ENCODE results near the gene UBASH3B. TPM values are rescaled to one million over a fixed set of nuclear protein-coding genes. Genes with fewer than 3 reads are reported as not detected.
"Not testable (repeated sequence)": the region's sequence is repeated elsewhere in the genome, so short reads cannot be mapped to it uniquely, and the experiment has no call there.

The UBASH3B gene
- total RNA-seq, 4 donors from 2014 or later, result 9.9 to 36.3 (median 24.3) TPM

DNA sequence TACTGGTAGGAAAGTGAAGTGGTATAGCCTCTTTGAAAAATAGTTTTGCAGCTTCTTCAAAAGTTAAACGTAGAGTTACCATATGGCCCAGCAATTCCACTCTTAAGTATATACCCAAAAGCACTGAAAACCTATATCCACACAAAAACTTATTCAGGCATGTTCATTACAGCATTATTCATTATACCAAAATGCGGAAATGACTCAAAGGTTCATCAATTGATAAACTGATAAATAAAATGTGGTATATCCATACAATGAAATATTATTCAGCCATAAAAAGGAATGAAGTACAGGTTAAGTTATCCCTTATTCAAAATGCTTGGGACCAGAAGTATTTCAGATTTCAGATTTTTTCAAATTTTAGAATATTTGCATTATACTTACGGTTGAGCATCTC is 35.8 kb upstream of the UBASH3B start:
- no peak for DNase-seq (ENCODE audit: low spot score)
- TF ChIP-seq, protein P1, sequence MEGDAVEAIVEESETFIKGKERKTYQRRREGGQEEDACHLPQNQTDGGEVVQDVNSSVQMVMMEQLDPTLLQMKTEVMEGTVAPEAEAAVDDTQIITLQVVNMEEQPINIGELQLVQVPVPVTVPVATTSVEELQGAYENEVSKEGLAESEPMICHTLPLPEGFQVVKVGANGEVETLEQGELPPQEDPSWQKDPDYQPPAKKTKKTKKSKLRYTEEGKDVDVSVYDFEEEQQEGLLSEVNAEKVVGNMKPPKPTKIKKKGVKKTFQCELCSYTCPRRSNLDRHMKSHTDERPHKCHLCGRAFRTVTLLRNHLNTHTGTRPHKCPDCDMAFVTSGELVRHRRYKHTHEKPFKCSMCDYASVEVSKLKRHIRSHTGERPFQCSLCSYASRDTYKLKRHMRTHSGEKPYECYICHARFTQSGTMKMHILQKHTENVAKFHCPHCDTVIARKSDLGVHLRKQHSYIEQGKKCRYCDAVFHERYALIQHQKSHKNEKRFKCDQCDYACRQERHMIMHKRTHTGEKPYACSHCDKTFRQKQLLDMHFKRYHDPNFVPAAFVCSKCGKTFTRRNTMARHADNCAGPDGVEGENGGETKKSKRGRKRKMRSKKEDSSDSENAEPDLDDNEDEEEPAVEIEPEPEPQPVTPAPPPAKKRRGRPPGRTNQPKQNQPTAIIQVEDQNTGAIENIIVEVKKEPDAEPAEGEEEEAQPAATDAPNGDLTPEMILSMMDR (IDR thresholded peaks at IDR 0.05), result no peak

DNA sequence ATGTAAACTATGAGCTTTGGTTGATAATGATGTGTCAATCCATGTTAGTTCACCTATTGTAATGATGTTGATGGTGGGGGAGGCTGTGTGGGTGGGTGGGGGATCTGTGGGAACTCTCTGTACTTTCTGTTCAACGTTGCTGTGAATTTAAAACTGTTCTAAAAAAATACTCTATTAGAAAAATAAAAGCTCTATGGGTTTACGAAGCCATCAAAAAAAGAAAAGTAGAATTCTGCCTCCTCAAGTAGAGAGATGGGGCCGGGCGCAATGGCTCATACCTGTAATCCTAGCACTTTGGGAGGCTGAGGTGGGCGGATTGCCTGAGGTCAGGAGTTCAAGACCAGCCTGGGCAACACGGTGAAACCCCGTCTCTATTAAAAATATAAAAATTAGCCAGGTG is 30.0 kb upstream of the UBASH3B start:
- not testable (repeated sequence) for DNase-seq (ENCODE audit: low spot score); ATAC-seq (ENCODE audit: low FRiP score)

More for the DNA sequence above, 35.8 kb upstream of the UBASH3B start:
- no peak for ATAC-seq (ENCODE audit: low FRiP score)

GRCh38 chr11:122625976-122626665 is 29.4 kb upstream of the UBASH3B start:
- TF ChIP-seq, protein P1 (IDR thresholded peaks at IDR 0.05), result no peak
- DNase-seq (ENCODE audit: low spot score) (no peak), ATAC-seq (ENCODE audit: low FRiP score) (no peak)

DNA sequence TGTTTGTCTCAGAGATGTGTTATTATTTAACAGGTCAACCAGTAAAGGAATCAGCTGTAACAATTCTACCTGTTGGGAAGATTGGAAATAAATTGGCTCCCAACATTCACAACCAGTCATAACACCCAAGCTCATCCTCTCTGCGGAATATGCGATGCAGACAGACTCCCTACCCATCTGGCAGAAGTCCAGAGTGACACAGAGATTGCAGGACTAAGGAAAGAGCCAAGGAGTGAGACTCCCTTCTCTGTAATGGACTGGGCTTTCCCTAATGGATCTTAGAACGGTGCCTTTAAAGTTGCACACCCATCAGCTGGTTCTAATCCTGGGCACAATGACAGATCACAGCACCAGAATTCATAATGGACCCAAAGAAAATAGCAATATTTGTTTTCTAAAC is 27.8 kb upstream of the UBASH3B start:
- no peak for DNase-seq (ENCODE audit: low spot score)

GRCh38 chr11:122628810-122629555 is 26.5 kb upstream of the UBASH3B start:
- TF ChIP-seq, protein P1 (IDR thresholded peaks at IDR 0.05), result peak in 1 of 3 donors; percentile 16
- ATAC-seq (ENCODE audit: low FRiP score) (peak; percentile 54), DNase-seq (ENCODE audit: low spot score) (no peak)

More for the DNA sequence above, 27.8 kb upstream of the UBASH3B start:
- no peak for ATAC-seq (ENCODE audit: low FRiP score)
- TF ChIP-seq, protein P1 (IDR thresholded peaks at IDR 0.05), result no peak

DNA sequence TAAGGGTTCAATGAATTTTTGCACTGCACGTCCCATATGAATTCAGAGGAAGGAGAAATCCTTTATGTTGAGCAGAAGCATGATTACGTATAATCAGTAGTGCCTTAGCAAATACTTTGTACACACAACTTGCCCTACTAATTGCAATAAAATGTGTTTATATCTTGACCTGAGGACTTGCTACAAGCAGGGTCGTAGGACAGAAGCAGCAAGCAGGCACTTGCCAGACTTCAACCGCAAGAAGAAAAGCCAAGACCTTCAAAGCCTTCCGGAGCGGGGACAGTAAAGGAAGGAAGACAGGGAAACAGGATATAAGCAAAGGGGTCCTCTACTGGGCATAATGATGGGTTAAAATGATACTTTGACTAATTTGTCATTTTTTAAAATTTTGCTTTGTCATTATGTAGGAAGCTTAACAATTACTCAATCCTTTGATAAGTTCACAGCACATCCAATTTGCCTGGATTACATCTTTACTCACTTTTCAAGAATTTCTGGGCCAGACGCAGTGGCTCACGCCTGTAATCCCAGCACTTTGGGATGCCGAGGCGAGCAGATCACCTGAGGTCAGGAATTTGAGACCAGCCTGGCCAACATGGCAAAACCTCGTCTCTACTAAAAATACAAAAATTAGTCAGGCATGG is 23.2 kb upstream of the UBASH3B start:
- ATAC-seq (ENCODE audit: low FRiP score) (no peak), DNase-seq (ENCODE audit: low spot score) (no peak)
- TF ChIP-seq, protein P1 (IDR thresholded peaks at IDR 0.05), result no peak

GRCh38 chr11:122633219-122633829 is 22.2 kb upstream of the UBASH3B start:
- DNase-seq (ENCODE audit: low spot score) (no peak), ATAC-seq (ENCODE audit: low FRiP score) (peak; percentile 40)
- TF ChIP-seq, protein P1 (IDR thresholded peaks at IDR 0.05), result no peak

All from omental fat pad (tissue), 4 donors.